Effector memory CD4-positive, alpha-beta T cell (primary cell): ENCODE data around the gene ACVR1.

Source experiments
- DNase-seq, 3 donors: peaks; one replicate each; pipeline ENCODE4 v3.0.0-alpha.2; 2020
- H3K27ac ChIP-seq: 2 replicates; pipeline ENCODE4 v1.7.0; 2013; ENCODE audit warnings: mild to moderate bottlenecking, low read length, moderate library complexity; ENCODE audit not compliant: insufficient read depth, poor library complexity, severe bottlenecking
- H3K27me3 ChIP-seq: replicated peaks from 2 replicates; pipeline ENCODE4 v1.7.0; 2013; ENCODE audit warnings: mild to moderate bottlenecking, low read length; ENCODE audit not compliant: insufficient read depth, control insufficient read depth, poor library complexity, severe bottlenecking
- H3K36me3 ChIP-seq: 2 replicates; pipeline ENCODE4 v1.7.0; 2013; ENCODE audit warnings: mild to moderate bottlenecking, low read length, moderate library complexity; ENCODE audit not compliant: control insufficient read depth, insufficient read depth
- H3K4me1 ChIP-seq: 2 replicates; pipeline ENCODE4 v1.7.0; 2013; ENCODE audit warnings: low read length, mild to moderate bottlenecking; ENCODE audit not compliant: control insufficient read depth, insufficient read depth, poor library complexity, severe bottlenecking
- H3K4me3 ChIP-seq: 2 replicates; pipeline ENCODE4 v1.7.0; 2013; ENCODE audit warnings: low read length, low read depth, mild to moderate bottlenecking; ENCODE audit not compliant: insufficient read depth, poor library complexity, severe bottlenecking
- H3K9me3 ChIP-seq: 2 replicates; pipeline ENCODE4 v1.7.0; 2013; ENCODE audit warnings: mild to moderate bottlenecking, low read length, moderate library complexity; ENCODE audit not compliant: control insufficient read depth

ACVR1 gene

DNA sequence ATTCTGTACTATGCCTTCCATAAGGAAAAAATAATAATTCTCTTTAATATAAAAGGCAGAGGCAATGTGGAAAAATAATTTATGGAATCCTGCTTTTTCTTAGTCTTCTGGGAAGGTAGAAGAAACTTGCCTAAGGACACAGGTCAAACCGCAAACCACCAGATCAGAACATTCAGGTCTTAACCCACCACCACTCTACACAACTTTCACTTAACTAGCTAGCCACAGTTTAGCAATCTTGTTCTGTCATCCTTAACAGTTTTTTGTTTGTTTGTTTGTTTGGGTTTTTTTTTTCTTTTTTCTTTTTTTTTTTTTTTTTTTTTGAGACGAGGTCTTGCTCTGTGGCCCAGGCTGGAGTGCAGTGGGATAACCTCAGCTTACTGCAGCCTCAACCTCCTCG lies 70.6 kb downstream of the ACVR1 start:
- no peak overlapping the region for H3K27ac ChIP-seq
- H3K4me1 ChIP-seq, result no peaks in the 10 kb centered on the region
- H3K9me3 ChIP-seq, result no peaks in the 10 kb centered on the region
- no peak for DNase-seq
- no peaks in the 10 kb centered on the region for H3K27me3 ChIP-seq
- no peaks in the 10 kb centered on the region for H3K36me3 ChIP-seq
- no peak overlapping the region for H3K4me3 ChIP-seq

DNA sequence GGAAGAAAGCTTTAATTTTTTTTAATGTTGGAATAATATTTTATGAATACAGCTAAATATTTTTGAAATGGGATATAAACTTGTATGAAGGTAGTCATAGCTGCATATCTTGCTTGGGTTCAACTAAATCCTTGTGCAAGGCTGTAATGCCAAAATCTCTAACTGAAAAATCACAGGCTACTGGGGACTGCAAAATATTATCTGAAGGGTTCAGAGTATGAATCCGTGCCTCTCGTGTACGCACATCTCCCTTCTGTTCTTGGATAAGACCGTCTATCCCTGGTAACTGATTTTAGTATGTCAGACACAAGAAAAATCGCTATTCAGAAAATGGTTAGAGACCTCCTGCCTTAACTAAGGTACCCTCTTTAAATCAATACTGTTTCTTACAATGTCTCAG lies 71.8 kb downstream of the ACVR1 start:
- Histone ChIP-seq H3K4me1 (no peaks in the 10 kb centered on the region), H3K36me3 (no peaks in the 10 kb centered on the region), H3K9me3 (no peaks in the 10 kb centered on the region), H3K27ac (no peak overlapping the region), H3K4me3 (no peak overlapping the region), H3K27me3 (no peaks in the 10 kb centered on the region)
- DNase-seq, result no peak

DNA sequence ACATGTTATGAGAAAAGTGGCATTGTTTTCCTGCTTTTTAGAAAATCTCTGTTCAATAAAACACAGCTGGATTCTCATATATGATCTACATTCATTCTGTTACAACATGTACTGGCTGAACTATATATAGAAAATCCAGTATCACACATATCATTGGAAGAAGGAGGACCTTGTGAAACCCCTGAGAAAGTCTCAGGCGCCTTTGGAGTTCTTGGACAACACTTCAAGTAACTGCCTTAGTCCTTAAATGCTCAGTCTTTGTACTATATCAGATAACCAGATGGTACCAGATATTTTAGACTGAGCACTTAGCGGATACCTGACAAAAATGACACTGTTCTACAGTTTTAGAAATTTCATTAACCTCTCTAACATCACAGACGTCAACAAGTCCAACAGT lies 72.2 kb downstream of the ACVR1 start:
- no peak for DNase-seq
- H3K36me3 ChIP-seq, result no peaks in the 10 kb centered on the region
- H3K27ac ChIP-seq, result no peak overlapping the region
- no peaks in the 10 kb centered on the region for H3K27me3 ChIP-seq
- H3K4me1 ChIP-seq, result no peaks in the 10 kb centered on the region
- H3K4me3 ChIP-seq, result no peak overlapping the region
- no peaks in the 10 kb centered on the region for H3K9me3 ChIP-seq

DNA sequence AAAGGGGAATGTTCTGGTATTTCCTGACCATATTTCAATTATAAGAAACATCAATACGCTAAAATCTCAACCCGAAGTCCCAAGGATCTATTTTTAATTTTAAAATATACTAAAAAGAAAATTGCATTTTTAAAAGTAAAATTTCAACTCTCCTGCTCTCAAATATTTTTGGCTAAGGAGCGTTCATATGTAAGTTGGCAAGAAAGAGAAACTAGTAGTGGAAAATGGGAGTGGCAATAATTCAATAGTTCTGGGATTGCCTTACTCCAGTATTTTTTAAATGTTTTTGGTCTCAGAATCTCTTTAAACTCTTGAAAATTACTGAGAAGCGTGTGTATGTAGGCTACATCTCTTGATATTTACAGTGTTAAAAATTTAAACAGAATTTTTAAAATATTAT lies 72.7 kb downstream of the ACVR1 start:
- no peaks in the 10 kb centered on the region for H3K9me3 ChIP-seq
- H3K27me3 ChIP-seq, result no peaks in the 10 kb centered on the region
- no peaks in the 10 kb centered on the region for H3K4me1 ChIP-seq
- no peak overlapping the region for H3K27ac ChIP-seq
- H3K4me3 ChIP-seq, result no peak overlapping the region
- DNase-seq, result no peak
- H3K36me3 ChIP-seq, result no peaks in the 10 kb centered on the region

DNA sequence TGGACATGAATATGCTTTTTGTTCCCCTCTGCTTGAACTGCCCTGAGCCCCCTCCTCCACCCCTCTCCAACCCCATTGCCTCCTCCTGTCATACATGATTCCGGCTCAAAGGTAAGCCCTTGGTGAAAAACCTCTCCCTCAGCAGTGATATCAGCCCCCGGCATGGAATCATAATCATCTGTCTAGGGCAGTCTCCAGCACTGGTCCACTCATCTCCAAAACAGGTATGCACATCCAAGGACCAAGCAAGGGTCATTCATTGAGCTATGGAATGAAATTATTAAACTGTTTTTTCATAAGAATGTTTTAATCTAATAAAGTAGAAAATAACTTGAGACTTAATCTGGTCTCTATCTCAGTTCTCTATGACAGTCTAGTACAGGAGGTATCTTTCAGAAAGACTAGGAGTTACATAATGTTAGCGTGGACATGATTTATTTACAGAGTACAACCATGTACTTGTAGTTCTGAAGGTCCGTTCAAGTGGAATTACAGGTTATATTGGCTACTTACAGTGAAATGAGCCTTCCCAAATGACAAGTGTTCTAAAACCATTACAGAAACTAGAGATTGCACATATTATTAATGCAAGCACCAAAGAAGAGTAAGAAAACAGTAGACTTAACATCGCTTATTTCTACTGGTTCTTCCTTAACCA lies 75.2 kb downstream of the ACVR1 start:
- no peaks in the 10 kb centered on the region for H3K9me3 ChIP-seq
- H3K27ac ChIP-seq, result no peak overlapping the region
- no peak for DNase-seq
- peaks cover 6% of the 10 kb centered on the region for H3K36me3 ChIP-seq
- H3K4me1 ChIP-seq, result no peaks in the 10 kb centered on the region
- H3K4me3 ChIP-seq, result no peak overlapping the region
- no peaks in the 10 kb centered on the region for H3K27me3 ChIP-seq

DNA sequence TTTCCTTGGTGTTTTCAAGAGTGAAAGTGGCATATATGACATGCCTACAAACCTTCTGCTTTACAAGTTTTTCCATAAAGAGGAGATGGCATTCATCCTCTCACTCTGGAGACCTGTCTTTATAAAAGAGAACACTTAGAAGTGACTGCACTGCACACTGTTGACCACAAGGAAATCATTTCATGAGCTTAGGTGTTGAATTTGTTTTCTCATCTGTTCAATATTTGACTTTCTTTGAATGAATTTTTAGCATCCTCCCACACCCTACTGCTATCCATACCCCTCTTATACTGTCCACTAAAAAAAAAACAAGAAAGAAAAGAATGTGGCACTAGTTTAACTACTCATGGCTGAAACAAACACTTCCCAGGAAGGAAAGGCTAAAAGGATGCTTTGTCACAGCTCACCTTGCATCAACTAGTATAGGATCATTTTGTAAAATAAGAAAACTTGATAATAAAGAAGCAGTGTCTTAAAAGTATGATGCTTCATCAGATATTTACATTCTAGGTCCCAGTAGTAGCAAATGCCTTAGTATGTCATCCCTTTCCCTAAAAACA lies 83.0 kb downstream of the ACVR1 start:
- H3K4me3 ChIP-seq, result no peak overlapping the region
- no peaks in the 10 kb centered on the region for H3K9me3 ChIP-seq
- no peaks in the 10 kb centered on the region for H3K4me1 ChIP-seq
- peaks cover 6% of the 10 kb centered on the region for H3K36me3 ChIP-seq
- H3K27me3 ChIP-seq, result no peaks in the 10 kb centered on the region
- no peak overlapping the region for H3K27ac ChIP-seq
- no peak for DNase-seq

DNA sequence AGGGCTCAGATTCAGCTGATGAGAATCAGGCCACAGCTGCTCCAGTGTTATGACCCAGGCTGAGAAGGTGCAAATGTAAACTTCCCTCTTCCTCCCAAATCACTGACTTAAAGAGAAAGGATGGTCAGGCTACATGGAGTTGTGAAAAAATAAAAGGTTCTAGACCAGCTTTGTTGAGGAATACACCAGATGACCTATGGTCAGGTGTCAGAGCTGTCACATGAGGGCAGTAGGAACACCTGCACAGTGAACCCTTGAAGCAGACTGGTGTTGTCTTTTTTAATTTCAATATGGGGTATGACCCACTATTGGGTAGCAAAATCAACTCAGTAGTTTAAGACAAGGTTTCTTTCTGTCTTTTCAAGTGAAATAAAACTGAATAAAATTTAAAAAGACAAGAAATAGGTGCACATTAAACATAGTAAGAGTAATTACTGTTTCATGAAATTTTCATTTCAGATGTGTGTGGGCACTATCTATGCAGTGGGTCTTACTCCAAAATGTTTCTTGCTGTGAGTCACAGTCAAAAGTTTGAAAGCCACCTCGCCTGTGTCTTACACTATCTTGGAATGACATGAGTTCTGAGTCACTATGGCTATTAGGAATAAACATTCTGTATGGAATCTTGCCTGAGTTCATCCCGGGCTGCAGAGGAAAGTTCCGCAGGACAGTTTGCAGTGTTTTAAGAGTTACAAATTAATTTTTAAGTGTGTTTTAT lies 83.6 kb downstream of the ACVR1 start:
- no peaks in the 10 kb centered on the region for H3K9me3 ChIP-seq
- no peaks in the 10 kb centered on the region for H3K27me3 ChIP-seq
- no peak overlapping the region for H3K27ac ChIP-seq
- peaks cover 2% of the 10 kb centered on the region for H3K36me3 ChIP-seq
- DNase-seq, result no peak
- no peak overlapping the region for H3K4me3 ChIP-seq
- no peaks in the 10 kb centered on the region for H3K4me1 ChIP-seq

DNA sequence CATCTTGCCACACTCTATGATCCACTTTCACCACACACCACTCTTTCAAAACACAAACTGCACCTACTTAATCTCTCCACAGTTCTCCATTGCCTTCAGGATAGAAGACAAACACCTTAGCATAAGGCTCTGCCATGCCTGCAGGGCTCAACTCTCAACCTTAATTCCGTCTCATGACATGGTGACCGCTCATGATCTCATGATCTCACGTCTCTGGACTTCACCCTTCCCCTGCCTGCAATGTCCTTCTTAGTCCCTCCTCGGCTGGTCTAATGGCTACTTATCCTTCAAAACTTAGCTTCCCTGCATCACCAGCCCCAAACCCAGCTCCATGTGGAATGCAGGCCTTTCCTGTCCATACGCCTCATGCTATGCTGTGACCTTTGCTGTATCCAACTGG lies 85.3 kb downstream of the ACVR1 start:
- DNase-seq, result no peak
- no peaks in the 10 kb centered on the region for H3K27me3 ChIP-seq
- no peak overlapping the region for H3K4me3 ChIP-seq
- no peaks in the 10 kb centered on the region for H3K9me3 ChIP-seq
- no peak overlapping the region for H3K27ac ChIP-seq
- no peaks in the 10 kb centered on the region for H3K36me3 ChIP-seq
- no peaks in the 10 kb centered on the region for H3K4me1 ChIP-seq

DNA sequence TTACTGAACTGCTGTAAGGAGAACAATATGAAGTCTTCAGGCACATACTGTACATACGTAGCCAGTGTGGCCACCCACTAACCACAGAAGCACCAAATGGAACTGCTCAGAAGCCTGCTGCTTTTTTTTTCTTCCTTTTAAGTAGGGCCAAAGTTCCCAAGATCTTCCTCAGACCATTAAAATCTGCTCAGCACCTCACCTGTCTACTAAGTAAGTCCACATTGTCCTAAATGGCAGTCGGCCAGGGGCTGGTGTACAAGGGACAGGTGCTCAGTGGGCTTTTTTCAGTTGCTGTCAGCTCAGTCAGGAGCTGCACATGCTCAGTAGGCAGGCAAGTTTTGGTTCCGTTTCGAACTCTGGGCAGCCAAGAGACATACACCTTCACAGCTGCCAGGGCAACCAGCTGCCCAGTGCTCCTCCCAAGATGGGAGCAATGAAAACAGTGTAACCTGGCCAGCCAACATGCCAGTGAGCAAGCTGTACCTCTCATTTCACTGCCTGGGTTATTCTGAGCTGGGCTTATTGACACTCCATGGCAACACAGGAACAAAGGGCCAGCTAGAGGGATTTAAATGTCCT lies 86.1 kb downstream of the ACVR1 start:
- H3K27ac ChIP-seq, result no peak overlapping the region

DNA sequence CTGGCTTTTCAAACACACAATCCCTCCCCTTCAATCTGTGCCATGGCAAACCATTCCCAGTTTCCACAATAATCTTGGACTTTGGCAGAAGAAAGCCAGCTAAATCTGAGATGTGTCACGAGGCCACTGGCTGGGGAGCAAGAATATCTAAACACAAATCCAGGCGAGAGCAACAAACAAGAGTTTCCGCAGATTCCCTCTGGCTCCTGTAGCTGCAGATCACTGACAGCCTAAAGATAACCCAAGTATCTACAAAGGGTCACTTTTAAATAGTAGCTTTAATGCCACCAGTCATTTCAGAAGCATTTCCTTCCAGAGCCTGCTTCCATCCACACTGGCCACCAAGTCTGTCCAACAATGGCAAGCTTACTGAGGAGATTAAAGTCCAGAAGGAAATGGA lies 86.9 kb downstream of the ACVR1 start:
- Histone ChIP-seq H3K27ac (no peak overlapping the region), H3K36me3 (no peaks in the 10 kb centered on the region), H3K4me3 (no peak overlapping the region), H3K4me1 (peaks cover 8% of the 10 kb centered on the region), H3K9me3 (no peaks in the 10 kb centered on the region), H3K27me3 (no peaks in the 10 kb centered on the region)
- DNase-seq, result no peak

More for the DNA sequence above, 86.1 kb downstream of the ACVR1 start:
- H3K4me1 ChIP-seq, result no peaks in the 10 kb centered on the region
- no peaks in the 10 kb centered on the region for H3K9me3 ChIP-seq
- no peaks in the 10 kb centered on the region for H3K36me3 ChIP-seq
- H3K27me3 ChIP-seq, result no peaks in the 10 kb centered on the region
- DNase-seq, result no peak
- H3K4me3 ChIP-seq, result no peak overlapping the region
